ENCODE results near the gene ACAP3. TPM values are rescaled to one million over a fixed set of nuclear protein-coding genes. Genes with fewer than 3 reads are reported as not detected.

ACAP3 gene
- total and polyA plus RNA-seq, 2 experiments from 2014 or later = 8.1 to 31.9 TPM

- TF ChIP-seq, protein P1, sequence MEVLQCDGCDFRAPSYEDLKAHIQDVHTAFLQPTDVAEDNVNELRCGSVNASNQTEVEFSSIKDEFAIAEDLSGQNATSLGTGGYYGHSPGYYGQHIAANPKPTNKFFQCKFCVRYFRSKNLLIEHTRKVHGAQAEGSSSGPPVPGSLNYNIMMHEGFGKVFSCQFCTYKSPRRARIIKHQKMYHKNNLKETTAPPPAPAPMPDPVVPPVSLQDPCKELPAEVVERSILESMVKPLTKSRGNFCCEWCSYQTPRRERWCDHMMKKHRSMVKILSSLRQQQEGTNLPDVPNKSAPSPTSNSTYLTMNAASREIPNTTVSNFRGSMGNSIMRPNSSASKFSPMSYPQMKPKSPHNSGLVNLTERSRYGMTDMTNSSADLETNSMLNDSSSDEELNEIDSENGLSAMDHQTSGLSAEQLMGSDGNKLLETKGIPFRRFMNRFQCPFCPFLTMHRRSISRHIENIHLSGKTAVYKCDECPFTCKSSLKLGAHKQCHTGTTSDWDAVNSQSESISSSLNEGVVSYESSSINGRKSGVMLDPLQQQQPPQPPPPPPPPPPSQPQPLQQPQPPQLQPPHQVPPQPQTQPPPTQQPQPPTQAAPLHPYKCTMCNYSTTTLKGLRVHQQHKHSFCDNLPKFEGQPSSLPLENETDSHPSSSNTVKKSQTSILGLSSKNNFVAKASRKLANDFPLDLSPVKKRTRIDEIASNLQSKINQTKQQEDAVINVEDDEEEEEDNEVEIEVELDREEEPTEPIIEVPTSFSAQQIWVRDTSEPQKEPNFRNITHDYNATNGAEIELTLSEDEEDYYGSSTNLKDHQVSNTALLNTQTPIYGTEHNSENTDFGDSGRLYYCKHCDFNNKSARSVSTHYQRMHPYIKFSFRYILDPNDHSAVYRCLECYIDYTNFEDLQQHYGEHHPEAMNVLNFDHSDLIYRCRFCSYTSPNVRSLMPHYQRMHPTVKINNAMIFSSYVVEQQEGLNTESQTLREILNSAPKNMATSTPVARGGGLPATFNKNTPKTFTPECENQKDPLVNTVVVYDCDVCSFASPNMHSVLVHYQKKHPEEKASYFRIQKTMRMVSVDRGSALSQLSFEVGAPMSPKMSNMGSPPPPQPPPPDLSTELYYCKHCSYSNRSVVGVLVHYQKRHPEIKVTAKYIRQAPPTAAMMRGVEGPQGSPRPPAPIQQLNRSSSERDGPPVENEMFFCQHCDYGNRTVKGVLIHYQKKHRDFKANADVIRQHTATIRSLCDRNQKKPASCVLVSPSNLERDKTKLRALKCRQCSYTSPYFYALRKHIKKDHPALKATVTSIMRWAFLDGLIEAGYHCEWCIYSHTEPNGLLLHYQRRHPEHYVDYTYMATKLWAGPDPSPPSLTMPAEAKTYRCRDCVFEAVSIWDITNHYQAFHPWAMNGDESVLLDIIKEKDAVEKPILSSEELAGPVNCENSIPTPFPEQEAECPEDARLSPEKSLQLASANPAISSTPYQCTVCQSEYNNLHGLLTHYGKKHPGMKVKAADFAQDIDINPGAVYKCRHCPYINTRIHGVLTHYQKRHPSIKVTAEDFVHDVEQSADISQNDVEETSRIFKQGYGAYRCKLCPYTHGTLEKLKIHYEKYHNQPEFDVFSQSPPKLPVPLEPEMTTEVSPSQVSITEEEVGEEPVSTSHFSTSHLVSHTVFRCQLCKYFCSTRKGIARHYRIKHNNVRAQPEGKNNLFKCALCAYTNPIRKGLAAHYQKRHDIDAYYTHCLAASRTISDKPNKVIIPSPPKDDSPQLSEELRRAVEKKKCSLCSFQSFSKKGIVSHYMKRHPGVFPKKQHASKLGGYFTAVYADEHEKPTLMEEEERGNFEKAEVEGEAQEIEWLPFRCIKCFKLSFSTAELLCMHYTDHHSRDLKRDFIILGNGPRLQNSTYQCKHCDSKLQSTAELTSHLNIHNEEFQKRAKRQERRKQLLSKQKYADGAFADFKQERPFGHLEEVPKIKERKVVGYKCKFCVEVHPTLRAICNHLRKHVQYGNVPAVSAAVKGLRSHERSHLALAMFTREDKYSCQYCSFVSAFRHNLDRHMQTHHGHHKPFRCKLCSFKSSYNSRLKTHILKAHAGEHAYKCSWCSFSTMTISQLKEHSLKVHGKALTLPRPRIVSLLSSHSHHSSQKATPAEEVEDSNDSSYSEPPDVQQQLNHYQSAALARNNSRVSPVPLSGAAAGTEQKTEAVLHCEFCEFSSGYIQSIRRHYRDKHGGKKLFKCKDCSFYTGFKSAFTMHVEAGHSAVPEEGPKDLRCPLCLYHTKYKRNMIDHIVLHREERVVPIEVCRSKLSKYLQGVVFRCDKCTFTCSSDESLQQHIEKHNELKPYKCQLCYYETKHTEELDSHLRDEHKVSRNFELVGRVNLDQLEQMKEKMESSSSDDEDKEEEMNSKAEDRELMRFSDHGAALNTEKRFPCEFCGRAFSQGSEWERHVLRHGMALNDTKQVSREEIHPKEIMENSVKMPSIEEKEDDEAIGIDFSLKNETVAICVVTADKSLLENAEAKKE (CRISPR knock-in tag; IDR thresholded peaks at IDR 0.05) = no peak
- no peak for TF ChIP-seq CREB1 (CRISPR knock-in tag; IDR thresholded peaks at IDR 0.05; ENCODE audit: low read depth)
Measured at GRCh38 chr1:1259119-1259488, 48.6 kb downstream of the ACAP3 start (continued).

- Histone ChIP-seq H3K36me3 (ENCODE audit: insufficient read depth) (peaks cover 6% of the 10 kb centered on the region; the same call in 1 of the 2 replicates), H3K4me3 (no peak overlapping the region), H3K4me2 (peak overlapping the region; percentile 10; the same call in 1 of the 2 replicates), H3K27me3 (ENCODE audit: insufficient read depth) (no peaks in the 10 kb centered on the region), H2AFZ (no peak overlapping the region), H3F3A (replicated peaks; ENCODE audit: low read depth) (0 out of 2 replicates have a peak, but pooled peaks cover 8% of the 10 kb centered on the region), H4K20me1 (replicated peaks; ENCODE audit: insufficient read depth) (peaks cover 12% of the 10 kb centered on the region), H3K4me1 (ENCODE audit: insufficient read depth) (peaks cover 9% of the 10 kb centered on the region), H3K9me2 (ENCODE audit: insufficient read depth) (no peaks in the 10 kb centered on the region), H3K79me2 (replicated peaks; ENCODE audit: insufficient read depth) (peaks cover 12% of the 10 kb centered on the region; the same call in 1 of the 2 replicates), H3K27ac (ENCODE audit: low read depth) (no peak overlapping the region)
- Mint-ChIP-seq H3K36me3 (ENCODE audit: low read depth) (peaks cover 71% of the 10 kb centered on the region), H3K27me3 (ENCODE audit: insufficient read depth, low read depth, poor library complexity) (peaks cover 13% of the 10 kb centered on the region), H3K27ac (peak overlapping the region; percentile 86), H3K4me3 (peak overlapping the region; percentile 7; the same call in 1 of the 3 replicates), H3K9me3 (no peaks in the 10 kb centered on the region), H3K4me1 (peaks cover 22% of the 10 kb centered on the region)
- ATAC-seq (peak; percentile 13), DNase-seq (ENCODE audit: low spot score) (no peak)
- TF ChIP-seq STAT1 (IDR thresholded peaks at IDR 0.05; ENCODE audit: unreplicated experiment) (no peak), ZNF331 (CRISPR knock-in tag; IDR thresholded peaks at IDR 0.05; ENCODE audit: low read depth) (no peak), ZNF114 (CRISPR knock-in tag; IDR thresholded peaks at IDR 0.05) (no peak), NANOG (IDR thresholded peaks at IDR 0.05; ENCODE audit: borderline replicate concordance) (no peak), CREB1 (CRISPR knock-in tag; IDR thresholded peaks at IDR 0.05; ENCODE audit: low read depth) (no peak), POLR2AphosphoS5 (IDR thresholded peaks at IDR 0.05; ENCODE audit: low read depth) (no peak), EZH2 (IDR thresholded peaks at IDR 0.05; ENCODE audit: low read depth, unreplicated experiment) (no peak), JUNB (IDR thresholded peaks at IDR 0.05; ENCODE audit: unreplicated experiment) (no peak)
Measured at GRCh38 chr1:1256956-1257871, 50.5 kb downstream of the ACAP3 start.

Measured in GM23338 (cell line).